Heart right ventricle (tissue), 16 donors: ENCODE results near the gene TMEM233. TPM values are rescaled to one million over a fixed set of nuclear protein-coding genes. Genes with fewer than 3 reads are reported as not detected.

Experiments
- ATAC-seq, 8 donors: fragments of 200-7000 bp; cut with Tn5 transposase; one replicate each; pipeline ENCODE4 v1.9.1; 2020; ENCODE audit warnings: mild to moderate bottlenecking in 8 of 8, moderate library complexity in 8 of 8, moderate number of reproducible peaks in 1 of 8
- DNase-seq, 2 donors: peaks; one replicate each; pipeline ENCODE4 v3.0.0-alpha.2; 2020
- H3K27ac ChIP-seq, 10 donors: fragments of 200-600 bp; sonication (generic) in 2 of 10; one replicate each; pipeline versions ENCODE4 v1.5.0 to v1.8.0; 2020 to 2022; ENCODE audit warnings: mild to moderate bottlenecking in 3 of 10
- H3K27me3 ChIP-seq, 7 donors: fragments of 200-600 bp; one replicate each; pipeline ENCODE4 v1.8.0; 2021 to 2022; ENCODE audit warnings: mild to moderate bottlenecking in 2 of 7
- H3K36me3 ChIP-seq, 9 donors: fragments of 200-600 bp; sonication (generic) in 1 of 9; one replicate each; pipeline versions ENCODE4 v1.5.0 to v1.8.0; 2020 to 2022; ENCODE audit warnings: mild to moderate bottlenecking in 2 of 9
- H3K4me1 ChIP-seq, 9 donors: fragments of 200-600 bp; sonication (generic) in 1 of 9; one replicate each; pipeline versions ENCODE4 v1.5.0 to v1.8.0; 2020 to 2022; ENCODE audit warnings: mild to moderate bottlenecking in 4 of 9
- H3K4me3 ChIP-seq, 10 donors: fragments of 200-600 bp; sonication (generic) in 2 of 10; one replicate each; pipeline versions ENCODE4 v1.5.0 to v1.8.0; 2020 to 2022; ENCODE audit warnings: mild to moderate bottlenecking in 7 of 10, moderate library complexity in 2 of 10
- H3K9me3 ChIP-seq, 11 donors: fragments of 200-600 bp in 10 of 11; sonication (generic) in 2 of 11; one replicate each; pipeline versions ENCODE4 v1.5.0 to v1.8.0; 2013 to 2022; ENCODE audit warnings: mild to moderate bottlenecking in 2 of 11, control low read depth in 1 of 11, moderate library complexity in 1 of 11
- WGBS, 2 donors: extraction: QIAGEN DNeasy Blood & Tissue Kit; methylation state at CpG; one replicate each; pipeline ENCODE4 v1.1.7; 2013; ENCODE audit warnings: inconsistent platforms in 1 of 2; 5-methylcytosine and 5-hydroxymethylcytosine counted together
- intact Hi-C, 10 donors: fragments of 100-400 bp; cut with DNase I; formaldehyde crosslinking; loops; one replicate each; pipeline versions ENCODE4 v1.11.1 to v1.14.2; 2022
- polyA plus RNA-seq, 2 donors: library from polyadenylated mRNA; stranded (reverse); fragments of 200-250 nt; gene quantifications; one replicate each; pipeline ENCODE4 v1.2.3, GENCODE V29; 2013
- total RNA-seq, 10 donors: library from RNA; stranded (reverse); fragmentation: NEBNext Ultra II Directional in 3 of 10; extraction: Animal tissue kit (Norgen Biotek cat#: 25700) in 3 of 10; gene quantifications; one replicate each; pipeline versions ENCODE4 v1.2.1 to v1.2.4, GENCODE V29; 2021 to 2023
- TF ChIP-seq, protein P1 (sequence below), 9 donors: fragments of 200-600 bp; sonication (generic) in 2 of 9; IDR thresholded peaks; one replicate each; pipeline versions ENCODE4 v1.5.0 to v1.8.0; 2021 to 2022; ENCODE audit warnings: antibody characterized with exemption in 9 of 9, mild to moderate bottlenecking in 5 of 9, moderate library complexity in 1 of 9
- donor health status: Arrhythmogenic right ventricular cardiomyopathy.
- donor health status: ischemic (EF 13 %, LVEDD 7.1; RV severe dilation, severe dysfunction).
- donor health status: healthy with polysubstance abuse.
- donor health status: DM: no; HTN: yes; CAD: no.
- donor health status: DM: no; HTN: no; CAD: no.
- donor health status: ischemic (EF 25% LVEDD 6.9; RV normal size, moderate dysfunction).
- donor health status: ischemic (EF 25% LVEDD 5.7; RV mildly dilated, moderate dysfunction).
- donor health status: healthy.
- donor health status: DM: yes; HTN: yes; CAD: no.
- donor health status: Ischemic cardiomyopathy.
- donor health status: ischemic (EF 35%, LVEDD 5.7; RV mildly dilated, moderate dysfunction).
- donor health status: nonischemic (EF 11% LVEDD 7.7; RV severe dilation, severe dysfunction).
- donor health status: DM: yes; HTN: yes; CAD: no.
- donor health status: PGD.
- donor health status: ischemic (EF 29% LVEDD 5.4; RV normal size, mild dysfunction).
- donor health status: nonischemic (EF 23%, LVEDD 6.1; RV moderate dilation, normal function).

TMEM233 gene
- total and polyA plus RNA-seq, 12 donors: 0.10 to 0.92 (median 0.49) TPM; not detected in 1

DNA sequence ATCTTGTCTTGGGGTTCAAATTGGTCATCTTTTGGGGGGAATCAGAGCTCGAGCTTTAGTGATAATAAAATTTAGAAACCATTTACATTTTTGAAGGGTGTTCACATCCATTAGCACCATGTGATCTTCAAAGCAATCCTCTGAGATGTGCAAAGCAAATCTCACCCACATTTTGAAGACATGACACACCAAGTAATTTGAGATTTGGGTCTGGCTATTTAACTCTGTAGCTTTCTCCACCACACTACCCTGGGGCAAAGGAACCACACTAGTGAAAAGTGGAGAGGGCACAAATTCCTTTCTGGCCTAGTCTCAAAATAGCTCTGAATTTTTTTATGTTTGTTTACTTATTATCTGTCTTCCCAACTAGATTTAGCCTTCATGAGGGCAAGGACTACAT is 46.6 kb upstream of the TMEM233 start:
- no peak overlapping the region for H3K27ac ChIP-seq
- no peak overlapping the region for H3K4me3 ChIP-seq
- ATAC-seq (no peak), DNase-seq (no peak)
- TF ChIP-seq, protein P1, sequence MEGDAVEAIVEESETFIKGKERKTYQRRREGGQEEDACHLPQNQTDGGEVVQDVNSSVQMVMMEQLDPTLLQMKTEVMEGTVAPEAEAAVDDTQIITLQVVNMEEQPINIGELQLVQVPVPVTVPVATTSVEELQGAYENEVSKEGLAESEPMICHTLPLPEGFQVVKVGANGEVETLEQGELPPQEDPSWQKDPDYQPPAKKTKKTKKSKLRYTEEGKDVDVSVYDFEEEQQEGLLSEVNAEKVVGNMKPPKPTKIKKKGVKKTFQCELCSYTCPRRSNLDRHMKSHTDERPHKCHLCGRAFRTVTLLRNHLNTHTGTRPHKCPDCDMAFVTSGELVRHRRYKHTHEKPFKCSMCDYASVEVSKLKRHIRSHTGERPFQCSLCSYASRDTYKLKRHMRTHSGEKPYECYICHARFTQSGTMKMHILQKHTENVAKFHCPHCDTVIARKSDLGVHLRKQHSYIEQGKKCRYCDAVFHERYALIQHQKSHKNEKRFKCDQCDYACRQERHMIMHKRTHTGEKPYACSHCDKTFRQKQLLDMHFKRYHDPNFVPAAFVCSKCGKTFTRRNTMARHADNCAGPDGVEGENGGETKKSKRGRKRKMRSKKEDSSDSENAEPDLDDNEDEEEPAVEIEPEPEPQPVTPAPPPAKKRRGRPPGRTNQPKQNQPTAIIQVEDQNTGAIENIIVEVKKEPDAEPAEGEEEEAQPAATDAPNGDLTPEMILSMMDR (IDR thresholded peaks at IDR 0.05): no peak
- intact Hi-C loops: loop anchor here in 9 of 10 donors (5.0 to 10.0 kb wide), 9 partner anchors 100 to 1142 kb away; partner anchors contain the start of gene SRRM4 (in 2 of the 9)
- H3K9me3 ChIP-seq: no peaks in the 10 kb centered on the region
- 28 to 29% methylated on average over 1 of the region's 1 CpG for WGBS, 2 donors
- no peaks in the 10 kb centered on the region for H3K36me3 ChIP-seq
- no peaks in the 10 kb centered on the region for H3K4me1 ChIP-seq
- H3K27me3 ChIP-seq: peaks cover 0 to 30% (median 0%) of the 10 kb centered on the region in 7 donors

DNA sequence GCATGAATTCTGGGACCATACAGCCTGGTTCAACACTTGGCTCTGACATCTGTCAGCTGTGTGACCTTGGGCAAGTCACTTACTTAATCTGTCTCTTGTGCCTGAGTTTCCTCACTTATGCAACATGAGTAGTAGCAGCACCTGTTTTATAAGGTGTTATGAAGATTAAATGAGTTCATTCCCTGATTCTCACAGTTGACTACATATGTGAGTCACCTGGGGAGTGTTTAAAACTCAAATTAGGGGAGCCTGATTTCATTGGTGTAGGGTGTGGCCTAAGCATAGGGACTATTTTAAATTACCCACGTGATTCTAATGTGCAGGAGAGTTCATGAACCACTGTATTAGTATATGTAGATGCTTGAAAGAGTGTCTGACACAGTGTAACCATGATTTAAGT is 36.7 kb upstream of the TMEM233 start:
- Histone ChIP-seq H3K27me3 (peaks cover 0 to 9% (median 0%) of the 10 kb centered on the region in 7 donors), H3K4me3 (no peak overlapping the region), H3K36me3 (no peaks in the 10 kb centered on the region), H3K27ac (no peak overlapping the region), H3K9me3 (peaks cover 0 to 3% (median 0%) of the 10 kb centered on the region in 11 donors), H3K4me1 (no peaks in the 10 kb centered on the region)
- intact Hi-C loops: no loop called here
- ATAC-seq: no peak
- DNase-seq: no peak
- 38 to 45% methylated on average over 1 of the region's 1 CpG for WGBS, 2 donors
- TF ChIP-seq, protein P1 (IDR thresholded peaks at IDR 0.05): no peak

DNA sequence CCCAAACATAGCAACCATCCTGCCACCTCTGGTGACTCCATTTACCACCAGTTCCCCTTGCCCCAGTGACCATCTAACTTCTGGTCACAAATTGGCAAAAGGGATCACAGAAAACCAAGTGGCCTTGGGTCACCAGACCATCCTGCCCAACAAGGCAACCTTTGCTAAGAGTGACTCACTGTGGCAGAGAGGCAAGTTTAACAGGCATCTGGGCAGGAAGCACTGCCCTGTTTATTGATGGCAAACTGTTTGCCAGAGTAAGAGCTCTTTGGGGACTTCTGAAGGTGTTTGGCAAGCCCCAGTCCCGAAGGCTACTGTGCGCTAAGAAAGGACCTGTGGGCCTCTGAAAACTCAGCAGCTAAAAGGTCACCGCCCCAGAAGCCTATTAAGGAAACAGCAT is 28.2 kb upstream of the TMEM233 start:
- no peak overlapping the region for H3K4me3 ChIP-seq
- no peaks in the 10 kb centered on the region for H3K36me3 ChIP-seq
- H3K4me1 ChIP-seq: no peaks in the 10 kb centered on the region
- 91 to 94% methylated on average over 3 of the region's 3 CpGs for WGBS, 2 donors
- H3K9me3 ChIP-seq: no peaks in the 10 kb centered on the region
- TF ChIP-seq, protein P1 (IDR thresholded peaks at IDR 0.05): no peak
- DNase-seq (no peak), ATAC-seq (no peak)
- no peak overlapping the region for H3K27ac ChIP-seq
- intact Hi-C loops: no loop called here
- H3K27me3 ChIP-seq: peaks cover 0 to 4% (median 0%) of the 10 kb centered on the region in 7 donors

DNA sequence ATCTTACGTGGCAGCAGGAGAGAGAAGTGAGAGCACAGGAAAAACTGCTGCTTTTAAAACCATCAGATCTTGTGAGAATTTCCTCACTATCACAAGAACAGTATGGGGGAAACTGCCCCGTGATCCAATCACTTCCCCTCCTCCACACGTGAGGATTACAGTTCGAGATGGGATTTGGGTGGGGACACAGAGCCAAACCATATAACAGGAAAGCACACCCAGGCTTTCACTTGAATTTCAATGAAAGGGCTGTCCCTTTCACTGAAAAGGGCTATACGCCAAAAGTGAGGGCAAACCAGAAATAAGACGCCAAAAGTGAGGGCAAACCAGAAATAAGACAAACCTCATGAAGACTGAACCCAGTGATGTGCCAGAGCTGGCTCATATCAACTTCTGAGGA is 22.8 kb upstream of the TMEM233 start:
- no peak for DNase-seq
- no peak overlapping the region for H3K27ac ChIP-seq
- H3K36me3 ChIP-seq: no peaks in the 10 kb centered on the region
- no peaks in the 10 kb centered on the region for H3K27me3 ChIP-seq
- intact Hi-C loops: no loop called here
- H3K4me1 ChIP-seq: peaks cover 0 to 9% (median 0%) of the 10 kb centered on the region in 9 donors
- H3K4me3 ChIP-seq: no peak overlapping the region
- no peaks in the 10 kb centered on the region for H3K9me3 ChIP-seq
- WGBS, 2 donors: 65 to 71% methylated on average over 6 of the region's 6 CpGs
- TF ChIP-seq, protein P1 (IDR thresholded peaks at IDR 0.05): no peak
- no peak for ATAC-seq
